Stimulated activated CD8-positive, alpha-beta memory T cell treated with anti-CD3 and anti-CD28 coated beads, Interleukin-4, amount 100 ng/mL, for 48 hours (primary cell): ENCODE data around the gene CHAF1A.

Experiments
- DNase-seq: peaks from one replicate; pipeline ENCODE4 v3.0.0-alpha.2; 2020

The CHAF1A gene

DNA sequence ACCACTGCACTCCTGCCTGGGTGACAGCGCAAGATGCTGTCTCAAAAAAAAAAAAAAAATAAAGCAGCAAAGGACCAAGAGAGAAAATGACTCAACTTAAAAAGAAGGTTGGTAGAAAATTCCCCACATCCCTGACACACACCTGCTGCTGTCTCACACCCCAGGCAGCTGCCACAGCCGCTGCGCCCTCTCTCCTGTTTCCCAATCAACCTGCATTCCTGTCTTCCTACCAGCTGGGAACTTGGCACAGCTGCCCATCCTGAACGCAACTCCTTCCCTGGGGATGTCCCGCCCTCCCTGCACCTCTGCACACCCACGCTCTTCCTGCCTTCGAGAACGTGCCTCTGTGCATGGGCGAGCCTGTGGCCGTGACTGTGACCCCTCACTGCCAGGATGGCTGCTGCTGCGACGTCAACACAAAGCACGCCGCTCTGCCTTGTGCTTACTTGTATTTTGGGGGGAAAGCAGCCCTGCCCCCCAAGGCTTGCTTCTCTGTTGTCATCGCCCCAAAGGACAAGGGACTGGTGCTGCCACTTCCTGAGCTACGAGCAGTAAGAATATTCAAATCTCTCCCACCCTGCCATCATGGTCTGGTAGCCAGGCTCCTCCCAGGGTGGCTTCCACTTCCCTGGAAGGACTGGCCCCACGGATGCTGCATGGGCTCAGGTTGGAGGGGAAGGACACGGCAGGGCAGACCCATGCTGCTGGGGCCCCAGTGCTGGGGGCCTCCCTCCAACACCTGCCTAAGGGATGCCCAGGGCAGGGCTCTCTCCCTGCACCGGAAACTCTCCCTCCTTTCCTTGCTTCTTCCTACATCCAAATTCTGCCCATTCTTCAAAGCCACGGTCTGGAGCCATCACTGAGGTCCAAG, 22.8 kb upstream of the CHAF1A start:
- DNase-seq = peak; percentile 65

DNA sequence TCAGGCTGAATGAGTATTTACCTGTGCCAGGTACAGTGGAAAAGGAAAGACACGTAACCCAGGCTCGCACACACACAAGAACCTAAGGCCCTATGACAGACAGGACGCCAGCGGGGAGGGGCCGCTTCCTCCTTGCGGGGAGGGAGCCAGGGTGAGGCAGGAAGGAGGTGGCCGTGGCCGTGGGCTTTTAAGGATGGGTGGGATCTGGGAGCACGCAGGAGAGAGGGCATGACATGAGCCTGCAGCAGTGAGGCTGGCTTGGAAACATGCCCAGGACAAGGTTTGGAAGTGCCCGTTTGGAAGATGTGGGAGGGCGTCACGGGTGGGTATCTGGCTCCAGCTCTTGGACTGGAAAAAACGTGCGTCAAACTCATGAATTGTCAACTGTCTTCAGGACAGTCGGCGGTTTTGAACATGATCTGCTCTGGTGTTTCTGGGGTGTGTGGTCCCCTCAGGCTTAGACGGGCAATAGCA, 22.1 kb upstream of the CHAF1A start:
- peak; percentile 68 for DNase-seq

DNA sequence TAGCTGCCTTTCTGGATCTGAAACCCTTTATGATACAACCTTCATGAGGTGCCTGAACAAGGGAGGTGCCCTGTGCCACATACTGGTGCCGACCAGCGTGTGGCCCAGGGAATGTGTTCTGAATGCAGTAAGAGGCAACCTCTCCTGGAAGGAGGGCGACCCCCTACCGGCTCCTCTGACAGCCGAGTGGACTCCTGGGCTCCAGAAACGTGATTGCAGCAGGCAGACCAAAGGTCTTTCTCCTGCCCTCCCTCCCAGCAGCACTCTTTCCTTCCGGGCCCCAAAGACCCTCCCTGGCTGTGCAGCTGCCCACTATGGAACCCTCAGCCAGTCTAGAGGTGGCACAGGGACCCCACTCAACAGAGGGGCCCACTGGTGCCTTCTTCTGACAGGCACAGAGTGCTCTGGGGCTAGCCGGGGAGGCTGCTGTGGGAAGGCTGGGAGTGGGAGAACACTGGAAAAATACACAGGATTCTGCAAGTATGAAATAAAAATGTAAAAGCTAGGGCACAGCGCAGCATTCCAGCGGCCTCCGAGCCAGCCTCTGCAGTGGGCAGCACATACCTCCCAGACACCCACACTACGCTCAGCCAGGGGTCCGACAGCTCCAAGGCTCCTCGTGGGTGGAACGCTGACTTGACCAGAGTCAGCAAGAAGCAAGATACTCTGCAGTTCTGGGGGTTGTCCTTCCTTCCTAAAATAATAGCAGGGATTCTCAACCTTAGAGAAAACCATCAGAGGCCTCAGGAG, 17.0 kb upstream of the CHAF1A start:
- DNase-seq = no peak

DNA sequence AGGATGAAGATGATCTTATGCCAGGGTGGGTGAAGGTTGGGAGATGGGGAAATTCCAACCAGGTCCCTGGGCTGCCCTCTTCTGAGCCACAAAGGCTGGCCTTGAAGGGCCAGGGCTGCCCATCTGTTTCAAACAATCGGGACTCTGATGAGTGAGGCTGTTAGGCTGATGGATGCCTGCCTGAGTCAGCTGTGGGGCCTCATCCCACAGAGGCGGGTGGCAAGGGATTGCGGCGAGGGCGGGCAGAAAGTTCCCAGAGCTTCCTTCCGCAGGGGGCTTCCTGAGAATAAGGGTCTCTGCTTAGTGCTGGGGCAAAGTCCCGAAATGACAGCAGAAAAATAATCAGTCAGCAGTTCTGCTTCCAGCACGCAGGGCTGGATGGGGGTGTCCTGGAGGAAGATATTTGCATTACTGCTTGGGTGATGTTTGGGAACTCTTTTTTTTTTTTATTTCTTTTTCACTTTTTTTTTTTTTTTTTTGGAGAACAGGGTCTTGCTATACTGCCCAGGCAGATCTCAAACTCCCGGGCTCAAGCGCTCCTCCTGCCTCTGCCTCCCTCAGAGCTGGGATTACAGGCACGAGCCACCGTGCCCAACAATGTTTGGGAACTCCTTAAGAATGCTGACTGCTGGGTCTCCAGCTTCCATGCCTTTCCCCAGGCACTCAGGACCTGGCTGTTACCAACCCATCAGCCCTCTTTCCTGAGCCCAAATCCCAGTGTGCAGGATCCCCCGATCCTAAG, 16.2 kb upstream of the CHAF1A start:
- no peak for DNase-seq

DNA sequence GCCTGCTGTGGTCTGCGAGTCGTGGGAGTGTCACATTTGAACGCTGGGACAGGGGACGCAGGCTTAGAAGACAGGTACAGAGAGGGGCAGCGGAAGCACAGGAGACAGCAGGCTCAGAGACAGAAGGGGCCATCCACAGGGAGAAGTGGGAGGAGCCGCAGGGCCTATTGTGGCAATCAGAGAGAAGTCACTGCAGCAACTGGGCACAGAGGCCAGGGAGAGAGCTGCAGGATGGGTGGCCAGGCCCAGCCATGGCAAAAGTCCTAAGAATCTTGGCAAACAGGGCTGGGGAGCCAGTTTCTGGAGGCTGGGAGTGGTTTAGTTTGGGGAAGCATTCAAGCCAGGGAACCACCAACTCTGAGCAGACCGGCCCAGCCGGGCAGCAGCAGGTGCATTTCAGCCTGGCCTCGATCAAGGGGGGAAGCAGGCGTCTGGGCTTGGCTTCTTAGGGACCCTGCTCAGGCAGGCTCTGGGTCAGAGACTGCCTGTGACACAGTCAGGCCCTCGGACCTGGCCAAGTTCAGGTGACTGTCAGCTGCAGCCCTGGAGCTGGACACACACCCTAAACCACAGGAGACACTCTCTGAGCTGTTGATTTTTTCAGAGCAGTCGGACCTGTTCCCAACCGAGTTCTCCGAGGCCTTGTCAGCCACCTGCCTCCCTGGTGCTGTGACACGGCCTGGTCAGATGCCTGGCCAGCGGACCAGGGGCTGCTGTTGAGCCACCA, 13.9 kb upstream of the CHAF1A start:
- no peak for DNase-seq

DNA sequence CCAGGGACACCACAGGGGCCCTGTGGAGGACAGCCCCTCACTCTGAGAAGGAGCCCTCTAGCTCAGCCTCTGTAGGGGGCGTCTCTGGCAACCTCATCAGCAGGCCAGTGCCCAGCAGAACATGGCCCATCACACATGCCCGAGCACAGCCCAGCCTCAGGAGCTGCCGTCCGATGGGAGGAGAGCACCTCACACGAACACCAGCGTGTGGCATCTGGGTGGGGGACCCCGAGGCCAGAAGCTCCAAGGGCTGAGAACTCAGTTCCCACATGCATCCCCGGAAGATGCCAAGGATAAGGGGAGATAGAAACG, 13.4 kb upstream of the CHAF1A start:
- no peak for DNase-seq

DNA sequence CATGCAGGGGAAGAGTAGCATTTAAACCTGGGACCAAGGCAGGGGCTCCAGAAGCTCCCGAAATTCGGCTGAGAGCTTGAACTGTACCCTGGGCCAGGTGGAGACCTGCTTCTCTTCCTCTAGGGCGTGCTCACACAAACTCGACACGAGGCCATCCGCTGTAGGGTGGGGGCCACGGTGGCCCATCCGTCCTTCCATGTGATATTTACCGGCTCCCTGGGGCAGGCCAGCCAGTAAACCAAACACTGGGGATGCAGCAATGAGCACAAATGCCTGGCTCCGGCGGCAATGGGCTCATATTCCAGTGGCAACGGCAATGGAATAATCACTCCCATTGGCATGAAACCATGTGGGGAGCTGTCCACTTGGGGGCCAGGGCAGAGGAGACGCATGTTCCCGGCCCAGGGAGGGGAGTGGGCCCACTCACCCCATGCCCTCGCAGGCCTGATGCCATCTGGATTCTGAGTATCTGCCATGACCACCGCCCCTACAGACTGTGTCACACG, 12.9 kb upstream of the CHAF1A start:
- no peak for DNase-seq

DNA sequence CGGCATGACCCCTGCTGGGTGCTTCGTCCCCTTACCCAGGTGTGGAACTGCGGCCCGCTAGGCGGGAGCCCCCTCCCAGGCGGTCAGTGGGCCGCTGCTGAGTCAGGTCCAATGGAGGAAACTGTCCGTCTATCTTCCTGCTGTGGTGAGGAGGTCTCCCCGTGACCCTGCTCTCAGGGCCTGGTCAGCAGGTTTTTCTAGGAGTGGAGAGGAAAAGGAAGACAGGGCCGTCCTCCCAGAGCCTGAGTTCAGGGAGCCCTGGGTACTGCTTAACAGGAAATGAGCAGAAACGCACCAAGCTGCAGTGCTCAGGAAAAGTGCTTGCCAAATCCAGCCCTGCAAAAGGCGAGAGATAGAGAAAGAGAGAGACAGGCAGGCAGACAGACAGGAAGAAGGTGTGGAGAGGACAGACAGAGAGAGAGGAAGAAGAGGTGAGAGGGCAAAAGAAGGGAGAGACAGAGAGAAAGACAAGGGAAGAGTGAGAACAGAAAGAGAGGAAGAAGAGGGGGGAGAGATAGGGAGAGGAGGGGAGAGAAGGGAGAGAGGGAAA, 12.3 kb upstream of the CHAF1A start:
- DNase-seq = no peak

DNA sequence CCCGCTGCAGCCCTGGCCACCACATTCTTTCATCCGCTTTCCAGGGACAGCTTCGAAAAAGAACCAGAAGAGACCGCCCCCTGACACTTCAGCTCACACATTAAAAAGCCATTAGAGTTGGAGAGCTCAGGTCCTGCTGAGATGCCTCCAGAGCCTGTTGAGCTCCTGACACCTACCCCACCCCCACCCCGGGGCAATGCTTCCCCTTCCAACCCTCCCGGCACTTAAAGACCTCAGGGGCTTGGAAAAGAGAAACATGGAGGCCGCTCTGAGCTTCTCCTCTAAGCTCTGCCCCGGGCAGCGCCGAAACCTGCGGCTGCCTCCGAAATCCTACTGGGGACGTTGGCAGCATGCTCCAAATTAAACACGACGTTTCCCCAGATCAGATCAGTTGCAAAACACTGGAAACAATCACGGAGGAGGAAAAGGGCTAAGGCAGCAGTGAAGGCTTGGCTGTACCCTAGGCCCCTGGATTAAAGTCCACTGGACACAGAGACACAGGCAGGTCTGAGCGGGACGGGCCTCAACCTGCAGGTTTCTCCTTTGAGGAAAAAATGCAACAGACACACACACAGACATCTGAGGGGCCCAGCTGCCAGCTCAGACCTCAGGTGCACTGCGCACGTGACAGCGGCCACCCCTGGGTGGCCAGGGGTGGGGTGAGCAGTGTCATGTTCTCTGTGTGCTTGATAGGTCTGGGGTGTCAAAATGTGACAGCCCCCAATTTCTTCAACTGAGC, 11.7 kb upstream of the CHAF1A start:
- DNase-seq = no peak

DNA sequence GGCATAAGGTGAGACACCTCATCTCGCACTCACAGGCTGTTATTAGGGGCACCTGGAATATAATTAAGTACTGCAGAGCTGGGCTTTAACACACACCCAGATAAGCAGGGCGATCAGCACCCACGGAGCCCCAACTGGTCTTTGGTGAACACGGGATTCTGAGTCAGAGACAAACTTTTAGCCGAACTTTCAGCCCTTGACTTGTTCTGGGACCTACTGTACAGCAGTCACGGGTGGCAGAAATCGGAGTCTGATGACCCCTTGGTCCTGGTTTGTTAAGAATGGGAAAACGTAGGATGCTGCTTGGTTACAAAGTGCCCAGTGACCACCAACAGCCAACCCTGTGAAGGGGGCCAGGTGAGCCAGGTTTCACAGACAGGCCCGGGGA, 11.1 kb upstream of the CHAF1A start:
- DNase-seq = no peak

DNA sequence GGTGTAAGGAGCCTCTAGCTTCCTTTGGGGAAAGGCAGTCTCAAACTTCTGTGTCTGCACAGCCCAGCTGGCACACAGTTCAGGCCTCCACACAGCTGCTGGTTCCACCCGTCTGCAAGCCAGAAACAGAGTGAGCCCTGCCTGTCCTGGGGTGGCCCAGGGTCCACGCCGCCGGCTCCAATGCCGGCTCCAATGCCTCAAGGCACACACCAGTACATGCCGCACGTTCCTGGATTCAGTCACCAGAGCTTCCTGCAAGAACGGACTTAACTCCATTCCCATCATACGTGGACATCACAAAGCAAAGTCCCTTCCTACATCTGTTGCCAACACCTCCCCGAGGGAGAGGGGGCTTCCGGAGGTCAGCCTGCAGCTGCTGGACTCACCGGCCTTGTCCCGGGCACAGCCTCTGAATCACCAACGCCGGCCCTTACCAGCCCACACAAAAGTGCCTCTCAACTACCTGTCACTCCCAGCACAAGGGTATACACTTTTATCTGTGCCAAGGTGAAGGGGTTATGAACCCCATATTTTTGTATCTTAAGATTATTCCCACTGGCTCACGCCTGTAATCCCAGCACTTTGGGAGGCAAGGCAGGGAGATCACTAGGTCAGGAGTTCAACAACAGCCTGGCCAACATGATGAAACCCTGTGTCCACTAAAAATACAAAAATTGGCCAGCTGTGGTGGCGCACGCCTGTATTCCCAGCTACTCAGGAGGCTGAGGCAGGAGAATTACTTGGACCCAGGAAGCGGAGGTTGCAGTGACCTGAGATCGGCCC, 10.5 kb upstream of the CHAF1A start:
- no peak for DNase-seq

DNA sequence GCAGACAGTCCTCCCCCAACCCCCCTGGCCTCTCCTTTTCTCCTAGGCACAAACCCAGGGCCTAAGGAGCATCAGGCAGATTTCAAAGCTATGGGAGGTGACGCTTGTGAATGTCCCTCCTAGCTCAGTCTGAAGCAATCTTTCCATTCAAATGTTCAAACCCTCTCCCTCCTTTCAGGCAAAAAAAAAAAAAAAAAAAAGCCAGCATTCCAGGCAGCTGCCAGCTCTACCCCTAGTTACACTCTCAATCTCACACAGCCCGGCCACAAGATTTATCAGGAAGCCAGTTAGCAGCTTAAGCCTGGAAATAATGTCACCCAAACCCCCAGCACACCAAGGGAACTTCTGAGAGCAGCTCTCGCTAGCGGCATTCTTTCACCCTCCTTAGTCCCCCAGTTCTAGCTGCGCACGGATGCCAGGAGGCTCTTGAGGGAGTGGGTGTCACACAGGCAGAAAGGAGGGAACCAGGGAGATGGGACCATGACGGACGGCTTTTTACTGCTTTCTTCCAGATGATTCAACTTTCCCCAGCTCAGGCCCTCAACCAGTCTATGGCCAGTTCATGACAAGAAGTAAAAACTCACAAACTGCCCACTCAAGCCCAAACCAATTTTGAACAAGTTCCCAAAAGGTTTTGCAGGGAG, 8.4 kb upstream of the CHAF1A start:
- DNase-seq = no peak

DNA sequence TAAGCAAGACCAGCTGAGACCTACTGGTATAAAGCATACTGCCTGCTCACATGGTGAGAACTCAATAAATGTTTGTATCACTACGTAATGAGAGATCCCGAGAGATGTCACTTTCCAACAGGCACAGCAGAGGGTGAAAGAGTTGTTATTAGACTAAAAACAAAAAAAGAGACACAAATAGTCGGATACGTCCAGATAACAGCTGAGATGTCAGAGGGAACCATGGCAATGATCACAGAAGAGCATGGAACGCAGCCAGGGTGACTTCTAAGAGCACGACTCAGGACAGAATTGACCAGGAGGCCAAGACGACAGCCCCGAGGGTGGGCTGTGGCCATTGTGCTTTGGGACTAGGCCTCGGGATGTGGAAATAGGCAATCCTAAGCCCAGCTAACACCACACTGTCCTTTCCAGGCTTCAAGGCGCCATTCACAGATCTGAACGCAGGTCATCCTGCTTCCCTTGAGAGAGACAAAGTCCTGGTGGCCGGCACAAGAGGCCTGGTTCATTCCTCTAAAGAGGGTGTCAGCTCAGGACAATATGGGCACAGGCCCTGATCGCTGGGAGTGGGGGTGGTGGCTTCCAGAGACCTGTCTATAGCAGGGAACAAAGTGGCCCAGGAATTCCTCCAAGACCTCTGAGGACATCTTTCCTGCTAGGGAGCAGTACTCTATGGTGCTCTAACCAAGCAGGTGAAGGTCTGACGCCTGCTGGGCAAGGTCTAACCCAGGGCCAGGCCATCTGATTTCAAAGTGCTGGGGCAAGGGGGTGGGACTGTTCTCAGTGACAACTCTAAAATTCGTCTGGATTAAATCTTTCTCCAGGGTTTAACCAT, 5.3 kb upstream of the CHAF1A start:
- DNase-seq = no peak

DNA sequence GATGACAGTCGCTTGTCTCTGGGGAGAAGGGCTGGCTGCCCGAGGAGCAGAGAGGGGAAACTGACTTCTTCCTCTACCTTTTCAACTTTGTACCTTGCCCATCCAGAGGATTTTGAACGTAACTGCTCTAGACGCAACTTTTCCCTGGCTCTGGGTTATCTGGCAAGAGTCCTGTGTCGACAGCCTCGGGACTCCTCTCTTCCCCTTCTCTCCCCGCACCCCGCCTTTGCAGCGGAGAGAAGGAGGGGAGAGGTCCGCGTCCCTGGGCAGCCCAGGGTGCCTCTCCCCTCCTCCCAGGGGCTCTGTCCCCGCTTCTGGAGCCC, 2.7 kb upstream of the CHAF1A start:
- peak; percentile 51 for DNase-seq

DNA sequence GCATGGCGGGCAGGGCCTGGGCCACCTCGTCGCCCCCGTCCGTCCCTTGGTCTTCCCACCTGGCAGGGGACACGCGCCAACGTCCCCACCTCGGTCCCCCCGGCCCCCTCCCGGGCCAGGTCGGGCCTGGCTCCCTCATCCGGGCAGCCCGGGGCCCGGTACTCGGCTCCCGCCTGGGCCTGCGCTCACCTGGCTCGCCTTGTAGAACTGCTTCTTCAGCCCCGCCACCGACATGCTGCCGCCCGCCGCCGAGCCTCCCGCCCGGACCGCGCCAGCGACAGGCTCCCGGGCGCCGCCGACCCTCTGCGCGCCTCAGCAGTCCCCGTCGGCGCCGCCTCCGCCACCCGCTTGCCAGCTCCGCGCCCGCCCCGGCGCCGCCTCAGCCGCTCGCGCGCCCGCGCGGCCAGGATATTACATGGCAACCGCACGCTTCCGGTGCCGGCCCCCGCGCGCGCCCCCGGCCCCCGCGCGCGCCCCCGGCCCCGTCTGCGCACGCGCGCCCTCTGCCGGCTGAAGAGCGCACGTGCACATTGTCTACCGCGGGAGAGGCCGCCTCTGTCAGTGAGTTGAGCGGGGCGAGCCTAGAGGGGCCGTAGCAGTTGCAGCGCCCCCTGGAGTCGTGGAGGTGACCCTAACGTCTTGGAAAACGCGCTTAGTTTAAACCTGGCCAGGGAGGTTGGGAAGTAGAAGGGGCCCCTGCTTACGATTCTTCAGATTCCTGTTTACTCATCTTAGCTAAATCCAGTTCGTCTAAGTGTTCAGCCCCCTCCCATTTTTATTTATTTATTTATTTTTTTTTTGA, 2.1 kb upstream of the CHAF1A start, which contains the start of gene SH3GL1:
Gene SH3GL1, minus strand, starts transcription at position 413 of the 802 bp plus-strand sequence. Its CDS starts 179 bp downstream, at position 234.
- peak; percentile 95 for DNase-seq

DNA sequence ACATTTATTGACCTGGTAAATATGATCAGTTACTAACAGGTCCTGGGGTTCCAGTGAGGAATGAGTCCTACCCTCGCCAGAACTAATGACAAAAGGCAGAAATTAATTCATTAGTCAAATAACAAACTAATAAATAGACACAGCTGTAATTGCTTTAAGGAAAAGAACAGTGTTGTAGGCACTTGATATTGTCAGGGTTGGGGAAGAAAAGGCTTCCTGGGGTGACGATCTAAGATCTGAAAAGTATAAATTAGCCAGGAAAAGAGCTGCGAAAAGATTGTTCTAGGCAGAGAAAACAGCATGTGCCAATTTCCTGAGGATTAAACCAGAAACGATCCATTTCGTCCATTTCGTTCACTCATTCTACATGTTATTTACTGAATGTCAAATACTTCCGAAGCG, 670 bp upstream of the CHAF1A start:
- no peak for DNase-seq

DNA sequence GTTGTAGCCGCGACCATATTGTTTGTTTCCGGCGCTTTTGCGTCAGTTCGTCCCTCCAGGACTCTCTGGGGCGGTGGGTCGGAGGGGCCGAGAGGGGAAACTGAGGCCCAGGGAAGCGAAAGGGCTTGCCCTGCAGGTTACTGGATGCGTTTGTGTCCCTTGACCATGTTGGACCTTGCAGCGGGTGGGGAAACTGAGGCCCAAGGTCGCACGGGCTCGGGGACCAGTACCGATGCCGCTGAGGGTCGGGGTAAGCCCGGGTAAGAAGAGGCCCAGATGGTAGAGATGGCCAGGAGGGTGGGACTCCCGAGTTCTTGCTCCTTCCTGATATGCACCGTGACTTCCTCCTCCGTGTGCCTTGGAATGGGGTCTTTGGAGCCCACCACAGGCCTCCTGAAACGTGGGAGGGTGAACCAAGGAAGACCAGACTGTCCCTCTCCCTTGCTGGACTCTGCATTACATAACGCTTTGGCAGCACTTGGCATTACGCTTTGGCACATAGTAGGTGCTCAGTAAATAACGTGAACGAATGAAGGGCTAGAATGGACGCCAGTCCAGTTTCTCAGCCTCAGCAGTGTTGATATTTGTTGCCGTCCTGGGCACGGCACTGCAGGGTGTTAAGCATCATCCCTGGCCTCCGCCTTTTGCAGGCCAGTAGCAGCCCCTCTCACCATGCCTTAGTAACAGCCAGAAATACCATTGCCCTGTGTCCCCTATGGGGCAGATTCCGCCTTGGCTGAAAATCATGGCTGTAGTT, 743 bp downstream of the CHAF1A start:
- peak; percentile 33 for DNase-seq

DNA sequence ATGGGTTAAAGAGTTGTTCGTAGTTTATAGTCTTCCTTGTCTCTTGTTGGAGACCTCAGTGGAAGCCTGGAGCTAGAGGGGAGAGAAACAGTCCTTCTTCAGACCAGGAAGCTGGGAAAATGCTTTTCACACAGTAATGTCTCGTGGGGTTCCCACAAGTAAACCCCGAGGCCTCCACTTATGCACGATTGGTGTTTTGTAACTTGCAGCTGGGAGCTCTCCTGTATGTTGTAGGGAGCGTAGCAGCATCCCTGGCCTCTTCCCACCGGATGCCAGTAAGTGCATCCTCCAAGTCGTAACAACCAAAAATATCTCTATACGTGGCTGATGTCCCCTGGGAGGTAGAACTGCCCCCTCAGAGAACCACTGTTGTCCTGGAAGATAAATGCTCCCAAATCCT, 3.5 kb downstream of the CHAF1A start:
- DNase-seq = no peak
